22Rv1 (cell line): ENCODE results near the gene ITPRIP.

Experiments used
- ZFX ChIP-seq: fragments of 450-650 bp; IDR thresholded peaks from 2 replicates; pipeline ENCODE4 v1.6.1; 2017; ENCODE audit warnings: antibody characterized with exemption, borderline replicate concordance
- TF ChIP-seq, protein P1 (sequence below): fragments of 450-650 bp; IDR thresholded peaks from 2 replicates; pipeline ENCODE4 v1.5.1; 2017; ENCODE audit warnings: mild to moderate bottlenecking

DNA sequence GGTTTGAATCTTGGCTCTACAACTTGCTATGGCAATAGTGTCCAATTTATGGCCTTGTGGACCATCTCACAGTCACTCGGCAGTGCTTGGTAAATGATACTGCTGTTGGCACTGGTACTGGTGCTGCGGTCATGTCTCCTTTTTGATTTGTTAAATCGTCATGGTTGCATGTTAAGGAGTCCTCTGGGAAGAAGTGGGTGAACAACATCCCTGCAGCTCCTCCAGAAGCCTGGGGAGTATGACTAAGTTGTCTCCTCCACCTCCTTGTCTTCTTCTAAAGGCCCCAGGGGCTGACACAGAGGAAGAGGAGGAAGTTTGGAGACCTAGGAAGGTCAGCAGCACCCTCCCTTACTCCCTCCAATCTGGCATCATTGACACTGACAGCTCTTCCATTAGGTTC is 8.5 kb downstream of the ITPRIP start:
- TF ChIP-seq, protein P1, sequence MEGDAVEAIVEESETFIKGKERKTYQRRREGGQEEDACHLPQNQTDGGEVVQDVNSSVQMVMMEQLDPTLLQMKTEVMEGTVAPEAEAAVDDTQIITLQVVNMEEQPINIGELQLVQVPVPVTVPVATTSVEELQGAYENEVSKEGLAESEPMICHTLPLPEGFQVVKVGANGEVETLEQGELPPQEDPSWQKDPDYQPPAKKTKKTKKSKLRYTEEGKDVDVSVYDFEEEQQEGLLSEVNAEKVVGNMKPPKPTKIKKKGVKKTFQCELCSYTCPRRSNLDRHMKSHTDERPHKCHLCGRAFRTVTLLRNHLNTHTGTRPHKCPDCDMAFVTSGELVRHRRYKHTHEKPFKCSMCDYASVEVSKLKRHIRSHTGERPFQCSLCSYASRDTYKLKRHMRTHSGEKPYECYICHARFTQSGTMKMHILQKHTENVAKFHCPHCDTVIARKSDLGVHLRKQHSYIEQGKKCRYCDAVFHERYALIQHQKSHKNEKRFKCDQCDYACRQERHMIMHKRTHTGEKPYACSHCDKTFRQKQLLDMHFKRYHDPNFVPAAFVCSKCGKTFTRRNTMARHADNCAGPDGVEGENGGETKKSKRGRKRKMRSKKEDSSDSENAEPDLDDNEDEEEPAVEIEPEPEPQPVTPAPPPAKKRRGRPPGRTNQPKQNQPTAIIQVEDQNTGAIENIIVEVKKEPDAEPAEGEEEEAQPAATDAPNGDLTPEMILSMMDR: no peak
- TF ChIP-seq ZFX: no peak
